Uterus (tissue), 2 donors: ENCODE data around the gene SUGCT.

Experiments used
- POLR2A ChIP-seq, 2 donors: fragments of 450-650 bp; IDR thresholded peaks; one replicate each; pipeline ENCODE4 v1.6.1; 2016; ENCODE audit warnings: antibody characterized with exemption in 2 of 2, mild to moderate bottlenecking in 1 of 2, moderate library complexity in 1 of 2
- TF ChIP-seq, protein P1 (sequence below), 4 experiments: fragments of 200-600 bp in 2 of 4; fragments of 450-650 bp in 2 of 4; sonication (generic) in 2 of 4; IDR thresholded peaks; one replicate each; pipeline ENCODE4 v1.5.1; 2016 to 2019; ENCODE audit warnings: antibody characterized with exemption in 4 of 4, mild to moderate bottlenecking in 2 of 4, moderate library complexity in 1 of 4

GRCh38 chr7:40595129-40595528 lies 460.3 kb downstream of the SUGCT start:
- TF ChIP-seq, protein P1, sequence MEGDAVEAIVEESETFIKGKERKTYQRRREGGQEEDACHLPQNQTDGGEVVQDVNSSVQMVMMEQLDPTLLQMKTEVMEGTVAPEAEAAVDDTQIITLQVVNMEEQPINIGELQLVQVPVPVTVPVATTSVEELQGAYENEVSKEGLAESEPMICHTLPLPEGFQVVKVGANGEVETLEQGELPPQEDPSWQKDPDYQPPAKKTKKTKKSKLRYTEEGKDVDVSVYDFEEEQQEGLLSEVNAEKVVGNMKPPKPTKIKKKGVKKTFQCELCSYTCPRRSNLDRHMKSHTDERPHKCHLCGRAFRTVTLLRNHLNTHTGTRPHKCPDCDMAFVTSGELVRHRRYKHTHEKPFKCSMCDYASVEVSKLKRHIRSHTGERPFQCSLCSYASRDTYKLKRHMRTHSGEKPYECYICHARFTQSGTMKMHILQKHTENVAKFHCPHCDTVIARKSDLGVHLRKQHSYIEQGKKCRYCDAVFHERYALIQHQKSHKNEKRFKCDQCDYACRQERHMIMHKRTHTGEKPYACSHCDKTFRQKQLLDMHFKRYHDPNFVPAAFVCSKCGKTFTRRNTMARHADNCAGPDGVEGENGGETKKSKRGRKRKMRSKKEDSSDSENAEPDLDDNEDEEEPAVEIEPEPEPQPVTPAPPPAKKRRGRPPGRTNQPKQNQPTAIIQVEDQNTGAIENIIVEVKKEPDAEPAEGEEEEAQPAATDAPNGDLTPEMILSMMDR (IDR thresholded peaks at IDR 0.05) = no peak
- no peak for TF ChIP-seq POLR2A (IDR thresholded peaks at IDR 0.05)
